ENCODE measurements around the gene UBAP2L.
"Not testable (repeated sequence)": the region's sequence is repeated elsewhere in the genome, so short reads cannot be mapped to it uniquely, and the experiment has no call there.

- TF ChIP-seq, protein P1, sequence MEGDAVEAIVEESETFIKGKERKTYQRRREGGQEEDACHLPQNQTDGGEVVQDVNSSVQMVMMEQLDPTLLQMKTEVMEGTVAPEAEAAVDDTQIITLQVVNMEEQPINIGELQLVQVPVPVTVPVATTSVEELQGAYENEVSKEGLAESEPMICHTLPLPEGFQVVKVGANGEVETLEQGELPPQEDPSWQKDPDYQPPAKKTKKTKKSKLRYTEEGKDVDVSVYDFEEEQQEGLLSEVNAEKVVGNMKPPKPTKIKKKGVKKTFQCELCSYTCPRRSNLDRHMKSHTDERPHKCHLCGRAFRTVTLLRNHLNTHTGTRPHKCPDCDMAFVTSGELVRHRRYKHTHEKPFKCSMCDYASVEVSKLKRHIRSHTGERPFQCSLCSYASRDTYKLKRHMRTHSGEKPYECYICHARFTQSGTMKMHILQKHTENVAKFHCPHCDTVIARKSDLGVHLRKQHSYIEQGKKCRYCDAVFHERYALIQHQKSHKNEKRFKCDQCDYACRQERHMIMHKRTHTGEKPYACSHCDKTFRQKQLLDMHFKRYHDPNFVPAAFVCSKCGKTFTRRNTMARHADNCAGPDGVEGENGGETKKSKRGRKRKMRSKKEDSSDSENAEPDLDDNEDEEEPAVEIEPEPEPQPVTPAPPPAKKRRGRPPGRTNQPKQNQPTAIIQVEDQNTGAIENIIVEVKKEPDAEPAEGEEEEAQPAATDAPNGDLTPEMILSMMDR (IDR thresholded peaks at IDR 0.05; ENCODE audit: insufficient read depth, low read length, poor library complexity, severe bottlenecking) = not testable (repeated sequence)
- TF ChIP-seq EZH2phosphoT487 (conservative IDR thresholded peaks at IDR 0.05; ENCODE audit: low read length) = not testable (repeated sequence)
Measured at GRCh38 chr1:154287591-154287990, 66.8 kb downstream of the UBAP2L start.

Measured in SU-DHL-6 (cell line).